SK-N-SH treated with all-trans-retinoic acid at 6 μM for 48 hours (cell line): Measurements from ENCODE around the gene ZFX.
A peak's percentile ranks its signal among the peaks of the same experiment; 100 is the strongest.

Experiments used
- ATAC-seq: fragments of 200-7000 bp; cut with Tn5 transposase; 3 replicates; pipeline ENCODE4 v1.9.1; 2020; ENCODE audit warnings: mild to moderate bottlenecking, moderate library complexity
- ARNTL ChIP-seq: fragments of 450-650 bp; formaldehyde crosslinking; IDR thresholded peaks from 2 replicates; pipeline ENCODE4 v1.5.0; 2020; ENCODE audit warnings: low read depth, mild to moderate bottlenecking, moderate library complexity, borderline replicate concordance
- BACH2 ChIP-seq: fragments of 250-450 bp; sonication (Bioruptor Pico); IDR thresholded peaks from 2 replicates; pipeline ENCODE4 v1.9.0; 2021; ENCODE audit warnings: mild to moderate bottlenecking, borderline replicate concordance
- CSDC2 ChIP-seq: fragments of 250-450 bp; sonication (Bioruptor Pico); IDR thresholded peaks from 2 replicates; pipeline ENCODE4 v1.5.0; 2020; ENCODE audit warnings: mild to moderate bottlenecking, moderate library complexity
- GLIS3 ChIP-seq: fragments of 250-450 bp; sonication (Bioruptor Pico); IDR thresholded peaks from 2 replicates; pipeline ENCODE4 v1.5.0; 2020; ENCODE audit warnings: mild to moderate bottlenecking, moderate library complexity
- ISL1 ChIP-seq: fragments of 250-450 bp; sonication (Bioruptor Pico); IDR thresholded peaks from 2 replicates; pipeline ENCODE4 v2.1.2; 2022; ENCODE audit warnings: mild to moderate bottlenecking, moderate library complexity
- OSR1 ChIP-seq: fragments of 250-450 bp; sonication (Bioruptor Pico); IDR thresholded peaks from 2 replicates; pipeline ENCODE4 v1.8.0; 2022; ENCODE audit warnings: moderate library complexity, mild to moderate bottlenecking, inconsistent platforms
- PPARA ChIP-seq: fragments of 250-450 bp; sonication (Bioruptor Pico); IDR thresholded peaks from 2 replicates; pipeline ENCODE4 v1.5.0; 2020; ENCODE audit warnings: mild to moderate bottlenecking, borderline replicate concordance
- RARB ChIP-seq: fragments of 250-450 bp; sonication (Bioruptor Pico); IDR thresholded peaks from 2 replicates; pipeline ENCODE4 v1.8.0; 2021; ENCODE audit warnings: mild to moderate bottlenecking, moderate library complexity
- SNAI2 ChIP-seq: fragments of 250-450 bp; sonication (Bioruptor Pico); IDR thresholded peaks from 2 replicates; pipeline ENCODE4 v1.5.0; 2020; ENCODE audit warnings: mild to moderate bottlenecking, moderate library complexity
- TCF4 ChIP-seq: fragments of 250-450 bp; sonication (Bioruptor Pico); IDR thresholded peaks from 2 replicates; pipeline ENCODE4 v1.8.0; 2021; ENCODE audit warnings: mild to moderate bottlenecking, moderate library complexity, borderline replicate concordance
- TOX ChIP-seq: fragments of 250-450 bp; sonication (Bioruptor Pico); IDR thresholded peaks from 2 replicates; pipeline ENCODE4 v1.8.0; 2021; ENCODE audit warnings: mild to moderate bottlenecking, moderate library complexity, borderline replicate concordance
- ZC3H10 ChIP-seq: fragments of 250-450 bp; sonication (Bioruptor Pico); IDR thresholded peaks from 2 replicates; pipeline ENCODE4 v1.5.1; 2021; ENCODE audit warnings: mild to moderate bottlenecking, moderate library complexity
- ZFP3 ChIP-seq: fragments of 250-450 bp; sonication (Bioruptor Pico); IDR thresholded peaks from 2 replicates; pipeline ENCODE4 v1.5.0; 2020; ENCODE audit warnings: mild to moderate bottlenecking, moderate library complexity
- ZFP30 ChIP-seq: fragments of 450-650 bp; formaldehyde crosslinking; IDR thresholded peaks from 2 replicates; pipeline ENCODE4 v1.5.0; 2022; ENCODE audit warnings: mild to moderate bottlenecking, moderate library complexity
- ZNF565 ChIP-seq: fragments of 450-650 bp; formaldehyde crosslinking; conservative IDR thresholded peaks from 2 replicates; pipeline ENCODE4 v1.5.0; 2020; ENCODE audit warnings: low read depth, mild to moderate bottlenecking, moderate library complexity
- ZNF70 ChIP-seq: fragments of 450-650 bp; formaldehyde crosslinking; IDR thresholded peaks from 2 replicates; pipeline ENCODE4 v1.5.0; 2020; ENCODE audit warnings: mild to moderate bottlenecking, moderate library complexity
- ZNF8 ChIP-seq: fragments of 450-650 bp; formaldehyde crosslinking; IDR thresholded peaks from 2 replicates; pipeline ENCODE4 v1.5.0; 2020; ENCODE audit warnings: mild to moderate bottlenecking, moderate library complexity
- TF ChIP-seq, protein P1 (sequence below): fragments of 250-450 bp; sonication (Bioruptor Pico); IDR thresholded peaks from 2 replicates; pipeline ENCODE4 v1.8.0; 2021; ENCODE audit warnings: low read depth, mild to moderate bottlenecking, moderate library complexity, borderline replicate concordance
- TF ChIP-seq, protein P2 (sequence below): fragments of 250-450 bp; sonication (Bioruptor Pico); IDR thresholded peaks from 2 replicates; pipeline ENCODE4 v1.5.0; 2020; ENCODE audit warnings: mild to moderate bottlenecking, moderate library complexity
- TF ChIP-seq, protein P3 (sequence below): fragments of 250-450 bp; sonication (Bioruptor Pico); IDR thresholded peaks from 2 replicates; pipeline ENCODE4 v1.5.1; 2020; ENCODE audit warnings: low read depth, mild to moderate bottlenecking, moderate library complexity
- TF ChIP-seq, protein P4 (sequence below): fragments of 250-450 bp; sonication (Bioruptor Pico); IDR thresholded peaks from 2 replicates; pipeline ENCODE4 v1.8.0; 2020; ENCODE audit warnings: mild to moderate bottlenecking, moderate library complexity, borderline replicate concordance
- TF ChIP-seq, protein P5 (sequence below): fragments of 250-450 bp; sonication (Bioruptor Pico); IDR thresholded peaks from 2 replicates; pipeline ENCODE4 v1.5.1; 2021; ENCODE audit warnings: mild to moderate bottlenecking, moderate library complexity

The ZFX gene

DNA sequence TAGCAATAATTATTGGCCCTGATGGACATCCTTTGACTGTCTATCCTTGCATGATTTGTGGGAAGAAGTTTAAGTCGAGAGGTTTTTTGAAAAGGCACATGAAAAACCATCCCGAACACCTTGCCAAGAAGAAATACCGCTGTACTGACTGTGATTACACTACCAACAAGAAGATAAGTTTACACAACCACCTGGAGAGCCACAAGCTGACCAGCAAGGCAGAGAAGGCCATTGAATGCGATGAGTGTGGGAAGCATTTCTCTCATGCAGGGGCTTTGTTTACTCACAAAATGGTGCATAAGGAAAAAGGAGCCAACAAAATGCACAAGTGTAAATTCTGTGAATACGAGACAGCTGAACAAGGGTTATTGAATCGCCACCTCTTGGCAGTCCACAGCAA lies 60.7 kb downstream of the ZFX start:
- TF ChIP-seq TCF4 (CRISPR knock-in tag): no peak
- TF ChIP-seq ZFP3 (CRISPR knock-in tag): no peak
- no peak for TF ChIP-seq ZNF8
- no peak for TF ChIP-seq CSDC2
- TF ChIP-seq ZC3H10 (CRISPR knock-in tag): no peak
- no peak for TF ChIP-seq BACH2 (CRISPR knock-in tag)
- TF ChIP-seq PPARA (CRISPR knock-in tag): no peak
- no peak for TF ChIP-seq TOX
- TF ChIP-seq, protein P1, sequence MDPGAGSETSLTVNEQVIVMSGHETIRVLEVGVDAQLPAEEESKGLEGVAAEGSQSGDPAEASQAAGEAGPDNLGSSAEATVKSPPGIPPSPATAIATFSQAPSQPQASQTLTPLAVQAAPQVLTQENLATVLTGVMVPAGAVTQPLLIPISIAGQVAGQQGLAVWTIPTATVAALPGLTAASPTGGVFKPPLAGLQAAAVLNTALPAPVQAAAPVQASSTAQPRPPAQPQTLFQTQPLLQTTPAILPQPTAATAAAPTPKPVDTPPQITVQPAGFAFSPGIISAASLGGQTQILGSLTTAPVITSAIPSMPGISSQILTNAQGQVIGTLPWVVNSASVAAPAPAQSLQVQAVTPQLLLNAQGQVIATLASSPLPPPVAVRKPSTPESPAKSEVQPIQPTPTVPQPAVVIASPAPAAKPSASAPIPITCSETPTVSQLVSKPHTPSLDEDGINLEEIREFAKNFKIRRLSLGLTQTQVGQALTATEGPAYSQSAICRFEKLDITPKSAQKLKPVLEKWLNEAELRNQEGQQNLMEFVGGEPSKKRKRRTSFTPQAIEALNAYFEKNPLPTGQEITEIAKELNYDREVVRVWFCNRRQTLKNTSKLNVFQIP (CRISPR knock-in tag): no peak
- no peak for TF ChIP-seq SNAI2
- TF ChIP-seq ZFP30 (CRISPR knock-in tag): no peak
- no peak for TF ChIP-seq ARNTL (CRISPR knock-in tag)
- no peak for TF ChIP-seq RARB
- no peak for TF ChIP-seq OSR1
- TF ChIP-seq, protein P2, sequence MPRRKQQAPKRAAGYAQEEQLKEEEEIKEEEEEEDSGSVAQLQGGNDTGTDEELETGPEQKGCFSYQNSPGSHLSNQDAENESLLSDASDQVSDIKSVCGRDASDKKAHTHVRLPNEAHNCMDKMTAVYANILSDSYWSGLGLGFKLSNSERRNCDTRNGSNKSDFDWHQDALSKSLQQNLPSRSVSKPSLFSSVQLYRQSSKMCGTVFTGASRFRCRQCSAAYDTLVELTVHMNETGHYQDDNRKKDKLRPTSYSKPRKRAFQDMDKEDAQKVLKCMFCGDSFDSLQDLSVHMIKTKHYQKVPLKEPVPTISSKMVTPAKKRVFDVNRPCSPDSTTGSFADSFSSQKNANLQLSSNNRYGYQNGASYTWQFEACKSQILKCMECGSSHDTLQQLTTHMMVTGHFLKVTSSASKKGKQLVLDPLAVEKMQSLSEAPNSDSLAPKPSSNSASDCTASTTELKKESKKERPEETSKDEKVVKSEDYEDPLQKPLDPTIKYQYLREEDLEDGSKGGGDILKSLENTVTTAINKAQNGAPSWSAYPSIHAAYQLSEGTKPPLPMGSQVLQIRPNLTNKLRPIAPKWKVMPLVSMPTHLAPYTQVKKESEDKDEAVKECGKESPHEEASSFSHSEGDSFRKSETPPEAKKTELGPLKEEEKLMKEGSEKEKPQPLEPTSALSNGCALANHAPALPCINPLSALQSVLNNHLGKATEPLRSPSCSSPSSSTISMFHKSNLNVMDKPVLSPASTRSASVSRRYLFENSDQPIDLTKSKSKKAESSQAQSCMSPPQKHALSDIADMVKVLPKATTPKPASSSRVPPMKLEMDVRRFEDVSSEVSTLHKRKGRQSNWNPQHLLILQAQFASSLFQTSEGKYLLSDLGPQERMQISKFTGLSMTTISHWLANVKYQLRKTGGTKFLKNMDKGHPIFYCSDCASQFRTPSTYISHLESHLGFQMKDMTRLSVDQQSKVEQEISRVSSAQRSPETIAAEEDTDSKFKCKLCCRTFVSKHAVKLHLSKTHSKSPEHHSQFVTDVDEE (CRISPR knock-in tag): no peak
- no peak for TF ChIP-seq GLIS3 (CRISPR knock-in tag)
- TF ChIP-seq, protein P3, sequence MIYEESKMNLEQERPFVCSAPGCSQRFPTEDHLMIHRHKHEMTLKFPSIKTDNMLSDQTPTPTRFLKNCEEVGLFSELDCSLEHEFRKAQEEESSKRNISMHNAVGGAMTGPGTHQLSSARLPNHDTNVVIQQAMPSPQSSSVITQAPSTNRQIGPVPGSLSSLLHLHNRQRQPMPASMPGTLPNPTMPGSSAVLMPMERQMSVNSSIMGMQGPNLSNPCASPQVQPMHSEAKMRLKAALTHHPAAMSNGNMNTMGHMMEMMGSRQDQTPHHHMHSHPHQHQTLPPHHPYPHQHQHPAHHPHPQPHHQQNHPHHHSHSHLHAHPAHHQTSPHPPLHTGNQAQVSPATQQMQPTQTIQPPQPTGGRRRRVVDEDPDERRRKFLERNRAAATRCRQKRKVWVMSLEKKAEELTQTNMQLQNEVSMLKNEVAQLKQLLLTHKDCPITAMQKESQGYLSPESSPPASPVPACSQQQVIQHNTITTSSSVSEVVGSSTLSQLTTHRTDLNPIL: no peak
- no peak for TF ChIP-seq ZNF70
- no peak for ATAC-seq

DNA sequence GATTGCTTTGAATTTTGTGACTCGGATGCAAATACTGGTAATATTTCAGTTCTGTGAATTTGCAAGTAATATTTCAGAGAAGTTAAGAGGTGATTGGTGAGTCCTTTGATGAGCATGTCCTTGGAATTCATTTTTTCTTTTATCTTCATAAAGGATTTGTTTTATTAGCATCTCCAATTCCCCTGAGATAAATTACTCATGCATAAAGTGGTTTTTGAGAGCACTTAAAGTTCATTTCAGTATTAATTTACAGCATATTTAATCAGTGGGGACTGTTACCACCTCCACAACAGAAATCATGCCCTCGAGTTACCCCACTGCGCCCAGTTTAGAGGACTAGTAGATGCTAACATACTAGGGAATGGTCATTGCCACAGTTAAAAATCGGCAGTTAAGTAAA lies 65.0 kb downstream of the ZFX start:
- TF ChIP-seq ISL1 (peak; percentile 53; the same call in 1 of the 2 replicates), SNAI2 (no peak)
- TF ChIP-seq, protein P2 (CRISPR knock-in tag): no peak

DNA sequence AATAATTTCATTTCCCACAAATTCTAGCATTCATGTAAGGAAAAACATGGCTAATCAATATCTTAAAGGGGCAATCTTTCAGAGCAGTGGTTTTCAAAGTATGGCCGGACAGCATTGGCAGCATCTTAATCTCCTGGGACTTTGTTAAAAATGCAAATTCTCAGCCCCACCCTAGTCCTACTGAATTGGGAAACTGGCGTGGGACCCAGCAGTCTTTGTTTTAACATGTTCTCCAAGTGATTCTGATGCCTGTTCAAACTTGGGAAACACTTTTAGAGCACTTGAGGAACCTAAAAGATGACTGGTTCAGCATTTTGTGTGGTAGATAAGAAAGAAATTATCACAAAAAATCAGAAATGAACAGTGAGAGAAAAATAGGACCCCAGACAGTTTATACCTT lies 65.7 kb downstream of the ZFX start:
- TF ChIP-seq ZNF8 (no peak), TOX (no peak), ZFP3 (CRISPR knock-in tag) (no peak), OSR1 (no peak), ZC3H10 (CRISPR knock-in tag) (no peak), ZNF70 (no peak), GLIS3 (CRISPR knock-in tag) (no peak), TCF4 (CRISPR knock-in tag) (no peak), ZNF565 (no peak)
- TF ChIP-seq, protein P3: no peak
- TF ChIP-seq, protein P4, sequence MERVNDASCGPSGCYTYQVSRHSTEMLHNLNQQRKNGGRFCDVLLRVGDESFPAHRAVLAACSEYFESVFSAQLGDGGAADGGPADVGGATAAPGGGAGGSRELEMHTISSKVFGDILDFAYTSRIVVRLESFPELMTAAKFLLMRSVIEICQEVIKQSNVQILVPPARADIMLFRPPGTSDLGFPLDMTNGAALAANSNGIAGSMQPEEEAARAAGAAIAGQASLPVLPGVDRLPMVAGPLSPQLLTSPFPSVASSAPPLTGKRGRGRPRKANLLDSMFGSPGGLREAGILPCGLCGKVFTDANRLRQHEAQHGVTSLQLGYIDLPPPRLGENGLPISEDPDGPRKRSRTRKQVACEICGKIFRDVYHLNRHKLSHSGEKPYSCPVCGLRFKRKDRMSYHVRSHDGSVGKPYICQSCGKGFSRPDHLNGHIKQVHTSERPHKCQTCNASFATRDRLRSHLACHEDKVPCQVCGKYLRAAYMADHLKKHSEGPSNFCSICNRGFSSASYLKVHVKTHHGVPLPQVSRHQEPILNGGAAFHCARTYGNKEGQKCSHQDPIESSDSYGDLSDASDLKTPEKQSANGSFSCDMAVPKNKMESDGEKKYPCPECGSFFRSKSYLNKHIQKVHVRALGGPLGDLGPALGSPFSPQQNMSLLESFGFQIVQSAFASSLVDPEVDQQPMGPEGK: no peak
- TF ChIP-seq, protein P5, sequence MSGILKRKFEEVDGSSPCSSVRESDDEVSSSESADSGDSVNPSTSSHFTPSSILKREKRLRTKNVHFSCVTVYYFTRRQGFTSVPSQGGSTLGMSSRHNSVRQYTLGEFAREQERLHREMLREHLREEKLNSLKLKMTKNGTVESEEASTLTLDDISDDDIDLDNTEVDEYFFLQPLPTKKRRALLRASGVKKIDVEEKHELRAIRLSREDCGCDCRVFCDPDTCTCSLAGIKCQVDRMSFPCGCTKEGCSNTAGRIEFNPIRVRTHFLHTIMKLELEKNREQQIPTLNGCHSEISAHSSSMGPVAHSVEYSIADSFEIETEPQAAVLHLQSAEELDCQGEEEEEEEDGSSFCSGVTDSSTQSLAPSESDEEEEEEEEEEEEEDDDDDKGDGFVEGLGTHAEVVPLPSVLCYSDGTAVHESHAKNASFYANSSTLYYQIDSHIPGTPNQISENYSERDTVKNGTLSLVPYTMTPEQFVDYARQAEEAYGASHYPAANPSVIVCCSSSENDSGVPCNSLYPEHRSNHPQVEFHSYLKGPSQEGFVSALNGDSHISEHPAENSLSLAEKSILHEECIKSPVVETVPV: no peak
- ATAC-seq: no peak

More for the DNA sequence above, 65.0 kb downstream of the ZFX start:
- no peak for ATAC-seq
